DND-41 (cell line): ENCODE data around the gene TSPAN18.

Experiments
- CTCF ChIP-seq: IDR thresholded peaks from 2 replicates; pipeline ENCODE4 v1.5.1; 2012; ENCODE audit warnings: borderline replicate concordance, low read length, moderate library complexity, mild to moderate bottlenecking; ENCODE audit not compliant: poor library complexity, severe bottlenecking; ENCODE audit errors: extremely low read depth
- EZH2 ChIP-seq: IDR thresholded peaks from 3 replicates; pipeline ENCODE4 v1.6.1; 2012; ENCODE audit warnings: borderline replicate concordance, low read depth, mild to moderate bottlenecking, moderate library complexity, low read length, inconsistent platforms; ENCODE audit not compliant: severe bottlenecking

DNA sequence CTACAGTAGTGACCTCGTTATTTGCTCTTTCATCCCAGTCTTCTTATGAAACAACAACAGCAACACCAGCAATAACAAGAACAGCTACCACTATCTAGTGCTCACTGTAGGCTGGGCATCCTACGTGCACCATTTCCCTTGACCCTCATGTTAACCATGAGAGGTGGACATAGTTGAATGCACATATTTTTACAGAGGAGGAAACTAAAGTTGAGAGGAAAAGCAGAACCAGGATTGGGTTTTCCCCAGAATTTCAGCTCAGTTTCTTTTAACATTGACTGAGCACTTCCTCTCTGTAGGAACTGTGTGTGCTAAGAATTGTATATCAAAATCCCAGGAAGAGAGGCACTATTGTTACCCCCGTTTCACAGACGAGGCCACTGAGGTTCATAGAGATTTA is 39.4 kb upstream of the TSPAN18 start:
- TF ChIP-seq CTCF: no peak
- no peak for TF ChIP-seq EZH2
